Activated T-helper 2 cell treated with anti-CD3 and anti-CD28 coated beads, Interferon-gamma antibody, Interleukin-2, Interleukin-4, amounts not matched to agents 10 μg/mL and 5 μg/mL and 100 μg/mL, durations not matched to agents 14 hours and 24 hours and 36 hours (primary cell): ENCODE results near the gene FYN. TPM values are rescaled to one million over a fixed set of nuclear protein-coding genes. Genes with fewer than 3 reads are reported as not detected.

Experiments used
- DNase-seq: peaks from one replicate; pipeline ENCODE4 v3.0.0; 2021; ENCODE audit warnings: low spot score
- H3K27ac Mint-ChIP-seq: one replicate; pipeline ENCODE4 v1.8.0; 2021; ENCODE audit warnings: mixed read lengths
- H3K27me3 Mint-ChIP-seq: one replicate; pipeline ENCODE4 v1.8.0; 2021; ENCODE audit warnings: low read depth, mixed read lengths
- H3K36me3 Mint-ChIP-seq: one replicate; pipeline ENCODE4 v1.8.0; 2021; ENCODE audit warnings: low read depth, mixed read lengths
- H3K4me1 Mint-ChIP-seq: one replicate; pipeline ENCODE4 v1.8.0; 2021; ENCODE audit warnings: low read depth, mixed read lengths
- H3K4me3 Mint-ChIP-seq: one replicate; pipeline ENCODE4 v1.8.0; 2021; ENCODE audit warnings: low read depth, mild to moderate bottlenecking, moderate library complexity, mixed read lengths
- H3K9me3 Mint-ChIP-seq: one replicate; pipeline ENCODE4 v1.8.0; 2021; ENCODE audit warnings: mixed read lengths
- intact Hi-C: fragments of 100-400 bp; cut with micrococcal nuclease; formaldehyde crosslinking; loops from one replicate; pipeline ENCODE4 v1.15.1; 2023
- total RNA-seq: library from RNA; stranded (reverse); gene quantifications from 2 replicates; pipeline ENCODE4 v1.2.3, GENCODE V29; 2022

FYN gene
- total RNA-seq, 1 donor from 2014 or later: 359 TPM

DNA sequence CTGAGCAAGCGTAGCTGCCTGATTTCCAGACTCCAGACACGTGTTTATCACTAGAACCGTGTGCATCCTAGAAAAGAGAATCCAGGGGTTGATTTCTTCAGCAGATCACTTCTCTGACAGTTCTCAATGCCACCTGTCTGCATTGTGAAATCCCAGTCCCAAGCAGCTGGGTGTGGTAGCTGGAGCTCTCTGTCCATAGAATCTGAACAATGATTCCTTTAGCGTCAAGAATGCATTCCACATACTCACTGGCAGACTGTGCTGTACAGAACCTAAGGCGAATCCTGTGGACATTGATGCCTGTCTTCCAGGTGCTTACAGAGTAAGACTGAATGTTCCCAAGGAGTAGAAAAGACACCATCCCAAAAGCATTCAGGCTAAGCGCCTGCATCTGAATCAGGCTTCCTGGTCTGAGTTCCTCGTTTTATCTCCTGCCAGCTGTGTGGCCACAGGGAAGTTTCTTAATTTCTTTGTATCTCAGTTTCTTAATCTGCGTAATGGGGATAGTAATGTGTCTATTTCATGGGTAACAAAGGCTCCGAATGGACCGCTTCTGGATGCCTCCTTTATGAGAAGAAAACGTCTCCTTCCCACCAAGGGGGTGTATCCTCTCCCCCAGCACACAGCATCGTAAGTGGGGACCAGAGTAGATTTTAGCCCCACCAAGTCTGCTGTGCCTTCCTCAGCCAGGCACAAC, 257.2 kb downstream of the FYN start:
- Mint-ChIP-seq H3K27me3 (peaks cover 40% of the 10 kb centered on the region), H3K4me1 (peaks cover 7% of the 10 kb centered on the region), H3K9me3 (peaks cover 4% of the 10 kb centered on the region), H3K27ac (no peak overlapping the region), H3K4me3 (no peak overlapping the region), H3K36me3 (no peaks in the 10 kb centered on the region)
- intact Hi-C loops: no loop called here
- DNase-seq: no peak

DNA sequence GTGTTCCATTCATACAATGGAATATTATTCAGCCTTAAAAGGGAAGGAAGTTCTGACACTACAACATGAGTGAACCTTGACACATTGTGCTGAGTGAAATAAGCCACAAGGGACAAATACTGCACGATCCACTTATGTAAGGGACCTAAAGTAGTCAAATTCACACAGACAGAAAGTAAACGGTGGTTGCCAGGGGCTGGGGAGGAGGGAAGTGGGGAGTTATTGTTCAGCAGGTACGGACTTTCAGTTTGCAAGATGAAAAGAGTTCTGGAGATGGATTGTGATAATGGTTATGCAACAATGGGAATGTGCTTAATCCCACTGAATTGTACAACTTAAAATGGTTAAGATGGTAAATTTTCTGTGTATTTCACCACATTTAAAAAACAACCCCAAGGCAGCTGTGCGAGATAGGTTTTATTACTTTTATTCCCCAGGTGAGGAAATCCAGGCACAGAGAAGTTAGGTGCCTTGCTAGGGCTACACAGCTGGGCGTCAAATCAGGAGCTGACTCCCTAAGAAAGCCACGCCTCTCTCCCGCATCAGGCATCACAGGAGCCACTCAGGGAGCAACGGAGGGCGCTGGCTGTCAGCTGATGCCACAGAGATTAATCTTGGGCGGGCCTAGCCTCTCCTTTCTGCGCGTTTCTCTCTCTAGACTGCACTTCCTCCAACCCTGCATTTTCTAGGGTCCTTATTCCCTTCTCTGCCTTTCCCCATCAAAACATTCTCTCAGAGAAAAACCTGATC, 258.2 kb downstream of the FYN start:
- Mint-ChIP-seq H3K27me3 (peaks cover 38% of the 10 kb centered on the region), H3K36me3 (no peaks in the 10 kb centered on the region), H3K9me3 (peaks cover 4% of the 10 kb centered on the region), H3K27ac (no peak overlapping the region), H3K4me3 (no peak overlapping the region), H3K4me1 (peaks cover 7% of the 10 kb centered on the region)
- no peak for DNase-seq
- intact Hi-C loops: no loop called here

DNA sequence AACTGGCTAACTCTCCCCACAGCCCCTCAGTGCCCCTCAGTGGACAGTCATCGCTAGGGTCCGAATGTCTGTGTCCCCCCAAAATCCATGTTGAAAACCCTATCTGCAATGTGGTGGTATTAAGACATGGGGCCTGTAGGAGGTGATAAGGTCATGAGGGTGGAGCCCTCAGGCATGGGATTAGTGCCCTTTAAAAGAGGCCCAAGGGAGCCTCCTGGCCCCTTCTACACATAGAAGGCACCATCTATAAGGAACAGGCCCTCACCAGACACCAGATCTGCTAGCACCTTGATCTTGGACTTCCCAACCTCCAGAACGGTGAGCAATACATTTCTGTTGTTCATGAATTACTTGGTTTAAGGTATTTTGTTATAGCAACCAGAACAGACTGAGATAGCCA, 260.9 kb downstream of the FYN start:
- peaks cover 7% of the 10 kb centered on the region for H3K4me1 Mint-ChIP-seq
- no peak for DNase-seq
- H3K36me3 Mint-ChIP-seq: no peaks in the 10 kb centered on the region
- H3K9me3 Mint-ChIP-seq: peaks cover 4% of the 10 kb centered on the region
- no peak overlapping the region for H3K4me3 Mint-ChIP-seq
- H3K27me3 Mint-ChIP-seq: peaks cover 24% of the 10 kb centered on the region
- no peak overlapping the region for H3K27ac Mint-ChIP-seq
- intact Hi-C loops: no loop called here

DNA sequence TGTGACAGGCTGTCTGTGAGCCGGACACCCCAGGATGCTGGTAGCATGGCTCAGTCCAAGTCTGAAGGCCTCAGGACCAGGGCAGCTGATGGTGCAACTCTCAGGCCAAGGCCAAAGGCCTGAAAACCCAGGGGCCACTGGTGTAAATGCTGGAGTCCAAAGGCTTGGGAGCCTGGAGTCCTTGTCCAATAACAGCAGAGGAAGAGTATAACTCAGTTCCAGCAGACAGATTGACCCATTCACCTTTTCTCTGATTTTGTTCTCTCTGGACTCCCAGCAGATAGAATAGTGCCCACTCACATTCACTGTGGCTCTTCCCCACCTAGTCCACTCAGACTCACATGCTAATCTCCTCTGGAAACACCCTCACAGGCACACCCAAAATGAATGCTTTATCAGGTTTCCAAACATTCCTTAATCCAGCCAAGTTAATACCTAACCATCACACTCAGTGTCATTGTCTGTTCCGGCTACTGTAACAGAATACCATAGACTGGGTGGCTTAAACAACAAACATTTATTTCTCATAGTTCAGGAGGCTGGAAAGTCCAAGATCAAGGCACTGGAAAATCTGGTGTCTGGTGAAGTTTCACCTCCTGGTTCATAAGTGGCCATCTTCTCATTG, 262.6 kb downstream of the FYN start:
- no peak for DNase-seq
- intact Hi-C loops: no loop called here
- Mint-ChIP-seq H3K27me3 (peaks cover 18% of the 10 kb centered on the region), H3K9me3 (peaks cover 4% of the 10 kb centered on the region), H3K36me3 (no peaks in the 10 kb centered on the region), H3K4me3 (no peak overlapping the region), H3K27ac (no peak overlapping the region), H3K4me1 (peaks cover 15% of the 10 kb centered on the region)

Other genes starting within 250 kb of the FYN start
- gene CCN6, start 180.7 kb upstream of the FYN start, total RNA-seq: 0.34 TPM in 1 of 2 replicates, not detected in the other
- 21.0 and 24.3 TPM in 2 replicates for gene TUBE1, start 214.0 kb upstream of the FYN start, total RNA-seq
- 1.1 and 3.1 TPM in 2 replicates for gene FAM229B, start 214.1 kb upstream of the FYN start, total RNA-seq